Measurements from ENCODE around the gene FAAP100. TPM values are rescaled to one million over a fixed set of nuclear protein-coding genes. Genes with fewer than 3 reads are reported as not detected.

FAAP100 gene
- polyA plus RNA-seq, 1 of the 3 experiments (the other 2 are of a cell fraction) = 18.9 TPM

- peak; percentile 71 for DNase-seq
These were observed 15.6 kb downstream of the FAAP100 start for GRCh38 chr17:81536299-81537290.

More at GRCh38 chr17:81536299-81537290, 15.6 kb downstream of the FAAP100 start:
- Histone ChIP-seq H3K79me2 (ENCODE audit: insufficient read depth) (no peaks in the 10 kb centered on the region), H4K20me1 (ENCODE audit: insufficient read depth) (peaks cover 9% of the 10 kb centered on the region; the same call in 1 of the 2 replicates), H3F3A (replicated peaks; ENCODE audit: insufficient read depth) (peaks cover 12% of the 10 kb centered on the region), H2AFZ (ENCODE audit: low read depth) (no peak overlapping the region), H3K4me3 (ENCODE audit: low read depth in 2 of 2, low read length in 1 of 2) (no peak overlapping the region), H3K4me1 (ENCODE audit: control insufficient read depth in 1 of 2, insufficient read depth in 2 of 2, low read depth in 1 of 2, low read length in 1 of 2) (peaks cover 0 to 35% of the 10 kb centered on the region in 2 experiments; a peak in 1 of 4 replicates), H3K9ac (no peak overlapping the region), H3K27ac (ENCODE audit: low read depth in 2 of 2, low read length in 1 of 2) (no peak overlapping the region), H3K9me3 (no peaks in the 10 kb centered on the region), H3K36me3 (replicated peaks in 1 of 2; ENCODE audit: control insufficient read depth in 1 of 2, insufficient read depth in 2 of 2, low read length in 1 of 2) (peaks cover 0 to 20% of the 10 kb centered on the region in 2 experiments), H3K9me2 (no peaks in the 10 kb centered on the region), H3K4me2 (no peak overlapping the region), H3K27me3 (ENCODE audit: insufficient read depth) (no peaks in the 10 kb centered on the region)
- 39% methylated on average over 27 of the region's 89 CpGs for WGBS (ENCODE audit: low lambda C conversion rate)
- CTCF ChIA-PET = interaction anchor here (0.6 to 4.2 kb wide), 24 partner anchors 9 to 569 kb away, joined by 3 to 39 read pairs (median 4); partner anchors contain the start of genes ACTG1, FAAP100 and FSCN2
- POLR2A ChIA-PET = interaction anchor here (1.0 kb wide), 2 partner anchors 13 to 31 kb away, joined by 3 read pairs; no protein-coding TSS in a partner anchor
- no peak for TF ChIP-seq FOSL2 (IDR thresholded peaks at IDR 0.05; ENCODE audit: borderline replicate concordance, low read depth)
- no peak for TF ChIP-seq FOXM1 (IDR thresholded peaks at IDR 0.05; ENCODE audit: low read depth)
- TF ChIP-seq CHD2 (IDR thresholded peaks at IDR 0.05; ENCODE audit: low read length, partially characterized antibody) = no peak
- no peak for TF ChIP-seq SMC3 (IDR thresholded peaks at IDR 0.05; ENCODE audit: low read depth, low read length)
- no peak for TF ChIP-seq GABPA (IDR thresholded peaks at IDR 0.05; ENCODE audit: low read depth)
- TF ChIP-seq EP300 (IDR thresholded peaks at IDR 0.05; ENCODE audit: borderline replicate concordance in 1 of 2, low read depth in 1 of 2, low read length in 1 of 2) = no peak
- no peak for TF ChIP-seq NFIC (IDR thresholded peaks at IDR 0.05; ENCODE audit: borderline replicate concordance)
- no peak for TF ChIP-seq NRF1 (IDR thresholded peaks at IDR 0.05; ENCODE audit: low read depth, low read length)
- TF ChIP-seq JUND (IDR thresholded peaks at IDR 0.05) = no peak
- TF ChIP-seq POLR2AphosphoS5 (IDR thresholded peaks at IDR 0.05; ENCODE audit: low read depth, low read length) = no peak
- no peak for TF ChIP-seq RAD21 (IDR thresholded peaks at IDR 0.05; ENCODE audit: low read length)
- no peak for TF ChIP-seq EZH2phosphoT487 (IDR thresholded peaks at IDR 0.05; ENCODE audit: borderline replicate concordance, low read depth)
- TF ChIP-seq MAX (IDR thresholded peaks at IDR 0.05; ENCODE audit: low read depth) = no peak
- no peak for TF ChIP-seq YY1 (IDR thresholded peaks at IDR 0.05; ENCODE audit: low read depth)
- no peak for TF ChIP-seq MEF2A (IDR thresholded peaks at IDR 0.05; ENCODE audit: borderline replicate concordance, low read depth)
- no peak for TF ChIP-seq SIN3A (IDR thresholded peaks at IDR 0.05; ENCODE audit: borderline replicate concordance, low read depth, low read length)
- TF ChIP-seq CTCF (IDR thresholded peaks at IDR 0.05) = no peak
- TF ChIP-seq RXRA (IDR thresholded peaks at IDR 0.05; ENCODE audit: borderline replicate concordance, low read depth) = no peak
- no peak for TF ChIP-seq GATA2 (CRISPR knock-in tag; IDR thresholded peaks at IDR 0.05)
- no peak for TF ChIP-seq USF1 (IDR thresholded peaks at IDR 0.05; ENCODE audit: borderline replicate concordance, low read depth)
